GM21529 (cell line): ENCODE data around the gene ETFB.

ENCODE experiments used
- ATAC-seq: cut with Tn5 transposase; IDR thresholded peaks from one replicate; pipeline ENCODE4 v1.9.1; 2021; ENCODE audit not compliant: unreplicated experiment

Gene ETFB

DNA sequence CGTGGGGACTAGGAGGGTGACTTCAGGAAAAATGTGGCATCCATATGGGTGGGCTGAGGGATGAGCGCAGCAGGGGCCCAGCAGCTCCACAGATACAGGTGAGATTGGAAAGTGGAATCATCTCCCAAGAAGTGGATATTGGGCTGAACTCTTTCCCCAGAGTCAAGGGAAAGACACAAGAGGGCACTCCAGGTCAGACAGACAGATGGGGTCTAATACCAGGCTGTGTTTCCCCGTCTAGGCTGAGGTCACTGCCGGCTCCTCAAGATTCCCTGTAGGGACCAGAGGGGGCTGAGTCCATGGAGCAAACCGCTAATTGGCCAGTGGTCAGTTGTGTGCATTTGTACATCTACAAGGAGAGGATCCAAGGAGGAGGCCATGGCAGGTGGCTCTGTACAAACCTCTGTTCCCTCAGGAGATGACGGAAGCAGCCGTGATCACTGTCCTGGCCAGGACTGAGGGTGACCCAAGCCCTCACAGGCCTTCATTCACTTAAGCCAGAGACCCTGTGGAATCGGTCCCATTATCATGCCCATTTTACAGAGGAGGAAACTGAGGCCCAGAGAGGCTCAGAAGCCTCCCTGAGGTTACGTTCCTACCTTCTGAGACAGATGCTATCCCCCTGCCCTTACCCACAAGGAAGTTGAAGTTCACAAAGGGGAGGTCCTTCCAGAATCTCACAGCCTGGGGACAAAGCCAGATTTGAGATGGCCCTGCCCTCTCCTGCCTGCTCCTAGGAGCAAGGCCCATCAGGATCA, 69.7 kb downstream of the ETFB start:
- no peak for ATAC-seq

DNA sequence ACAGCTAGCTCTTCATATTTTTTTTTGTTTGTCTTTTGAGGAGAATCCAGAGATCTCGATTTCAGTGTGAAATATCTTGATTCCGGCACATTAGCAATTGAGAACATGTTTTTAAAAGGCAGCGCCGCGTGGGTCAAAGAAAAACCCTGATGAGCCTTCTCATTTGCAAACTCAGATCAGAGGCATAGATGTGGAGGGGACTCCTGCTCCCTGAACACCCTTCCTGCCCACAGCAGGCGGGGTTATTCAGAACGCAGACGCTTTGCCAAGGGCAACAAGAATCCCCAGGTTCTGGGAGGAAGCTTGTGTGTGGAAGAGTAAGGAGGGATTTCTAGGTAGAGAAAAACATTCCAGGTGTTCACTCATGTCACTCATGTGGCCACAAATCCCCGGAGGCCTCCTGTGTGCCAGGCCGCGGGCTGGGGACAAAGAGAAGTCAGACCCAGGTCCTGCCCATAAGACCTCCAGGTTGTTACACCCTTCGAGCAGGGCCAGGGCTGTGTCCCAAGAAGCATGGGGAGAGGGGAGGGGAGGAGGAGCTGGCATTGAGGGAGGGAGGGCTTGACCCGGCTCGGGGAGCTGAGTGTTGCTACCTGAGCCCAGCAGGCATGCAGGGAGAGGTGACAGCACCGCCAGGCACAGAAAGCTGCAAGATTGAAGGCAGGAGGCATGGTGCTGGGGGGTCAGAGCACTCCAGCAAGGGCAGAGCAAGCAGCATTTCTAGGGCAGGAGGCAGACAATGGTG, 70.6 kb downstream of the ETFB start:
- no peak for ATAC-seq
